GM18951 (cell line): ENCODE data around the gene CDK14.

Experiments
- POLR2A ChIP-seq: IDR thresholded peaks from 4 replicates; pipeline ENCODE4 v1.6.1; 2011; ENCODE audit warnings: mild to moderate bottlenecking; ENCODE audit not compliant: insufficient read length, insufficient read depth; ENCODE audit errors: extremely low read depth
- in situ Hi-C: fragments of 300-500 bp; cut with MboI; formaldehyde crosslinking; loops from one replicate; pipeline ENCODE4 v1.12.0; 2022; ENCODE audit warnings: low sequenced_read_pairs, mixed read lengths, inconsistent platforms; ENCODE audit not compliant: unreplicated experiment

CDK14 gene

DNA sequence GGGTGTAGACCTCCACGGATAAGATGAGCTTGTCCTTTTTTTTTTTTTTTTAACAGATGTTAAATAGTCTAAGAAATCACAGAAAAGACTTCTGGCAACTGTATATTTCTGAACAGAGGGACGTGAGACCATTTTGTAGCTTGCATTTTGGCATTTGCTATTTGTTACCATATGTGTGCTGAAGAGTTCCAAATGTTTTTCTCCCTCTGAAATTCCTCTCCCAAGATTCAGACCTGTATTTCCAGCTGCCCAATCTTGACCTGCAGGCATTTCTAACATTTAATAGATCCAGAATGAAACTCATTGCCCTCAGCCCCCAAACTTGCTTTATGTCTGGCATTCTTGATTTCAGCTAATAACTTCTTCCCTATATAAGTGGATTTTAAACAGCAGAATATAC, 445.0 kb downstream of the CDK14 start:
- TF ChIP-seq POLR2A = no peak
- in situ Hi-C loops = loop anchor here (25.0 kb wide), 1 partner anchor 579 kb away; the partner anchor contains the start of gene PTTG1IP2

DNA sequence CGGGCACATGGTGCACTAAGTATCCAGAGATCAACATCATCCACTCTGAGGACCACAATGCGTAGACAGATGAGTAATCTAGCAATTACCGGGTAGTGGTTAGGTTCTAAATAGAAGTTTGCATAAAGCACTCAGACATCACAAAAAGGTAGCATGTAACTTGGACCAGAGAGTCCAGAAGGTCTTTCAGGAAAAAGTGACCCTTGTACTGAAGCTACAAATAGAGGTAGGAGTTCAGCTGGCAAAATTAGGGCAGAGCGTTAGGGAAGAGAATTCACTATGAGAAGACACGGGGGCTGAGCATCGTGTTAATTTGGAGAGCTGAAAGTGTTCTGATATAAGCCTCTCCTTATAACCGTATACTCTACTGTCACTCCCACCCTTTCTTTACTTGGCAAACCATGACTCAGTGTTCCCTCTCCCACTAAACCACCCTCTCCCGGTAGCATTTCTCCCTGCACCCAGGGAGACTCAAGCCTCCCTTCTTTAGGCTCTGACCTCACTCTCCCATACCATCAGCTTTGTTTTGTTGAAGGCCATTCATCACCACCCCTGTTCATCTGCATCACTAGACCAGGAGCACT, 445.9 kb downstream of the CDK14 start:
- TF ChIP-seq POLR2A = no peak
- in situ Hi-C loops = loop anchor here (25.0 kb wide), 1 partner anchor 580 kb away; the partner anchor contains the start of gene PTTG1IP2

DNA sequence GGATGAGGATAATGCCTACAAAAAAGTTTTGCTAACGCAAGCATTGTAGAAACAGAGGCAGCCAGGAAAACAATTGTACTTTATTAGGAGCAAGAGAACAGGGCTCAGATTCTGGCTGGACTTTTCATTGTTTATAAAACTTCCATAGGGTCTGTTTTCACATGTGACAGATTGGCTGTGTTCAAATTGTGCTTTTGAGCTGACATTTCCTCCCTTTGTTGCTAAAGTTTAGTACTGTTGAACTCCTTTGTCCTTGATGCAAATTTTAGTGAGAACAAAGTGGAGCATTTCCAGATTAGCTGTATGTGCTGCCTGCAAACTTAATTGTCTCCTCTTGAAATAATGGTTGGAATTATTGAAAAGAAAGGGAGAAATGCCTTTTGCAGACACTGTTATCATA, 447.1 kb downstream of the CDK14 start:
- TF ChIP-seq POLR2A = no peak
- in situ Hi-C loops = loop anchor here (25.0 kb wide), 1 partner anchor 581 kb away; the partner anchor contains the start of gene PTTG1IP2

GRCh38 chr7:91043924-91044645, 448.0 kb downstream of the CDK14 start:
- no peak for TF ChIP-seq POLR2A
- in situ Hi-C loops = loop anchor here (25.0 kb wide), 1 partner anchor 582 kb away; the partner anchor contains the start of gene PTTG1IP2

- in situ Hi-C loops = loop anchor here (25.0 kb wide), 1 partner anchor 583 kb away; the partner anchor contains the start of gene PTTG1IP2
- no peak for TF ChIP-seq POLR2A
Observed at GRCh38 chr7:91045606-91046005, 449.5 kb downstream of the CDK14 start.

DNA sequence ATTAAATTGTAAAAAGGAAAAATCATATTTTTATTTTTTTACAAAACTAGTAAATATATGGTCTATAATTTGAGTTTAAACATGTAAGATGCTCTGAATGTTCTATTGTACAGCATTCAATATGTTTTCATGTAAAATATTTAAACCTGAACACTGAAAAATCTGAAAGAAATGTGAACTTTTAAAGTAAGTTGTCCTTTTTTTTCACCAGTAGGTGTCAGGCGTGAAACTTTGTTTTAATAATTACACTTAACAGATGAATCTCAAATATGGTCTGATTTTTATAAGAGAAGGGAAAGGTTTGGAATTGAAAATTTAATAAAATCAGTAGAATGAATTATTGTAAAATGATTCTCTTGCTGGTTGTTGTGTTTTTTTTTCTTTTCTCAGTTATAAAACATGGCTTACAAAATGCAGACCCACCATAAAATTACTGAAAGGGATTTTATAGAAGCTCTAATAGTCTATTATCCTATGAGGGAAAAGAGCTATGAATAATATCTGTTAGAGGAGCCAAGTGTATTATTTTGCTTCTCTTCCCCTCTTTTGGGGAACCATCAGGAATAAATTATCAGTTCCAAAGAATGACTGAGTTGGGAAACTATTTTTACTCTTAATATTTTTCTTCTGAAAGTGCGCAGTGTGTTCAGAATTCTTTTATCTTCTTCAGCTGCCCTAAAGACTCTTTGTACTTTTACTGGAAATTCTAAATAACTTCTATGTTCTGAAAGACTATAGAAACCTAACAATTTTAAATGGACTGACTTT, 450.4 kb downstream of the CDK14 start:
- TF ChIP-seq POLR2A = no peak
- in situ Hi-C loops = loop anchor here (25.0 kb wide), 1 partner anchor 584 kb away; the partner anchor contains the start of gene PTTG1IP2

DNA sequence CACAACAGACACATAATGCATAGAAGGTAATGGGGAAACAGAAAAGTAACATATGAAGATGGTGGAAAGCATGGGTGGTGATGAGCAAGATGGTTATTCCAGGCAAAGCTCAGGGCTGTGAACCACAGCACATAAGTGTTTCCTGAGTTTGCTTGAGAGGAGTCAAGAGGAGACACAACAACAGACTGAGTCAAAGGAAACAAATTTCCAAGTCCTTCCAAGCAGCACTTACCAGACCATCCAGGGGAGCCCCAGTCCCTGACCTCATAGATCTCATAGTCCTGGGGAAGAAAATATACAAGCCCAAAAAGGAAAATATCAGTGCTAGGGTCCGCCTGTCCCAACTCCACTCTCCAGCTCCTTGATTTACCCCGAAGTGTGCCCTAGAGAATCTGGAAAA, 451.5 kb downstream of the CDK14 start:
- in situ Hi-C loops = loop anchor here (25.0 kb wide), 1 partner anchor 585 kb away; the partner anchor contains the start of gene PTTG1IP2
- TF ChIP-seq POLR2A = no peak

DNA sequence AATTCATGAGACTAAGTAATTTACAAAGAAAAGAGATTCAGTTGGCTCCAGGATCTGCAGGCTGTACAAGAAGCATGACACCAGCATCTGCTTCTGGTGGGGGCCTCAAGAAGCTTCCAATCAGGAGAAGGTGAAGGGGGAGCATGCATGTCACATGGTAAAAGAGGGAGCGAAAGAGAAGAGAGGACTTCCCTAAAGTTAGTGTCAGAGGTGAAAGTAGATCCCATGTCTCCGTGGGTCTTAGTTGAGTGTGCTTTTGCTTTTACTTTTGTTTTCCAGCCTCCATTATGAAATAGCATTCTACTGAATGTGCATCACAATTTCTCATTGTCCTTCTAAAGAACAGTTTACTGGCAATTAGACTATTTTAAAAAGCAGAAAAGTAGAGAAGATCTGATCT, 454.6 kb downstream of the CDK14 start:
- in situ Hi-C loops = no loop called here
- TF ChIP-seq POLR2A = no peak

DNA sequence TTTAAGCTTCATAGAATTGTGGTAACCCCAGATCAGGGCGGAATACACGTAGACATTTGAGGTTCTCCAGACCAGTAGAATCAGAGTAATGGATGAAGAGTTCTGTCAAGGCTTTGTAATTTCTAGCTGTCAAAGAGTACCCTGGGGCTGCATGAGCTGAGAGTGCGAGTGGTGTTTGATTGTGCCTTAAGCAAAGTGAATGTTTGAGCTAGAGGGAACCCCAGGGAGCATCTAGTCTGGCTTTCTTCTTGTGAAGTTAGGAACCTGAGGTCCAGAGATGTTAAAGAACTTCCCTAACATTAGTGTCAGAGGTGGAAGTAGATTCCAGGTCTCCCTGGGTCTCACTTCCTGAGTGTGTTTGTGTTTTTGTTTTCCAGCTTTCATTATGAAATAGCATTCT, 455.8 kb downstream of the CDK14 start:
- in situ Hi-C loops = no loop called here
- TF ChIP-seq POLR2A = no peak

GRCh38 chr7:91054374-91054773, 458.3 kb downstream of the CDK14 start:
- TF ChIP-seq POLR2A = no peak

DNA sequence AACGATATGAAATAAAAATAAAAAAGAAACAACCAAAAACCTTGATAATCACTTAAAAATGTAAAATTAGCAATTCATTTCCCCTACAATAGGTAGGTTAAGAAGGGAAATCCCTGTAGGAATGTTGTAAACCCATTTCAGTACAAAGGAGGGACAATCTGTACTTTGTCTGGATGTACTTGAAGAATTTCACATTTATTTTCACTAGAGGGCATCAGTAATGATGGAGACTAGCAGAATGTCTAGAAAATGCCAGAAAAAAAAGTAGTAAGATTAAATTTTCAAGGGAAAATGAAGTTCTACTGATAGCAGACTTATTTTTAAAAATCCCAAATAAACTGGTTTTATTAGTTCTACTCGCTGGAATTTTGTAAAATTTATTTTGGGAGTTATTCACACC, 459.1 kb downstream of the CDK14 start:
- no peak for TF ChIP-seq POLR2A
- in situ Hi-C loops = no loop called here

More at GRCh38 chr7:91054374-91054773, 458.3 kb downstream of the CDK14 start:
- in situ Hi-C loops = no loop called here

- in situ Hi-C loops = no loop called here
- no peak for TF ChIP-seq POLR2A
Observed at GRCh38 chr7:91062713-91063112, 466.6 kb downstream of the CDK14 start.

- in situ Hi-C loops = no loop called here
- TF ChIP-seq POLR2A = no peak
Observed at GRCh38 chr7:91064052-91064451, 467.9 kb downstream of the CDK14 start.
